KMS-11 (cell line): ENCODE measurements around the gene BTG4.
A peak's percentile ranks its signal among the peaks of the same experiment; 100 is the strongest.

ENCODE experiments used
- H2AFZ ChIP-seq: fragments of 200-600 bp; sonication (generic); 2 replicates; pipeline ENCODE4 v1.6.1; 2016; ENCODE audit warnings: antibody characterized with exemption, mixed run types, low read depth
- H3K27ac ChIP-seq: fragments of 200-600 bp; sonication (generic); 2 replicates; pipeline ENCODE4 v1.6.1; 2016; ENCODE audit warnings: mild to moderate bottlenecking, mixed run types
- H3K27me3 ChIP-seq: fragments of 200-600 bp; sonication (generic); 2 replicates; pipeline ENCODE4 v1.6.1; 2017; ENCODE audit warnings: mild to moderate bottlenecking, low read depth, mixed run types, moderate library complexity; ENCODE audit not compliant: insufficient read depth
- H3K36me3 ChIP-seq: fragments of 200-600 bp; sonication (generic); 2 replicates; pipeline ENCODE4 v1.6.1; 2017; ENCODE audit warnings: mild to moderate bottlenecking, mixed run types; ENCODE audit not compliant: insufficient read depth
- H3K4me1 ChIP-seq: fragments of 200-600 bp; sonication (generic); 2 replicates; pipeline ENCODE4 v1.6.1; 2016; ENCODE audit warnings: mild to moderate bottlenecking, low read depth, mixed run types; ENCODE audit not compliant: poor library complexity, severe bottlenecking
- H3K4me2 ChIP-seq: fragments of 200-600 bp; sonication (generic); 2 replicates; pipeline ENCODE4 v1.7.0; 2016; ENCODE audit warnings: mild to moderate bottlenecking, mixed run types
- H3K4me3 ChIP-seq: fragments of 200-600 bp; sonication (generic); IDR thresholded peaks from 2 replicates; pipeline ENCODE4 v1.6.1; 2017; ENCODE audit warnings: low read depth, low read length, mixed read lengths; ENCODE audit not compliant: insufficient read depth
- H3K79me2 ChIP-seq: fragments of 200-600 bp; sonication (generic); 2 replicates; pipeline ENCODE4 v1.6.1; 2016; ENCODE audit warnings: low read depth, mixed run types; ENCODE audit not compliant: insufficient read depth
- H3K9ac ChIP-seq: fragments of 200-600 bp; sonication (generic); 2 replicates; pipeline ENCODE4 v1.6.1; 2016; ENCODE audit warnings: mild to moderate bottlenecking, mixed run types
- H4K20me1 ChIP-seq: fragments of 200-600 bp; sonication (generic); 2 replicates; pipeline ENCODE4 v1.6.1; 2016; ENCODE audit warnings: mild to moderate bottlenecking, mixed run types; ENCODE audit not compliant: insufficient read depth
- CTCF ChIP-seq: fragments of 200-600 bp; sonication (generic); conservative IDR thresholded peaks from 2 replicates; pipeline ENCODE4 v1.6.1; 2017; ENCODE audit warnings: low read depth, mild to moderate bottlenecking, antibody characterized with exemption, low read length, moderate library complexity, mixed read lengths

The BTG4 gene

GRCh38 chr11:111513240-111513605, 1.0 kb upstream of the BTG4 start:
- peak overlapping the region; percentile 51; the same call in 1 of the 2 replicates for H3K9ac ChIP-seq
- no peak for TF ChIP-seq CTCF
- no peaks in the 10 kb centered on the region for H4K20me1 ChIP-seq
- H3K4me3 ChIP-seq = no peak overlapping the region
- no peak overlapping the region for H3K27ac ChIP-seq
- peak overlapping the region; percentile 21; the same call in 1 of the 2 replicates for H3K4me2 ChIP-seq
- H3K27me3 ChIP-seq = no peaks in the 10 kb centered on the region
- no peaks in the 10 kb centered on the region for H3K36me3 ChIP-seq
- H2AFZ ChIP-seq = peak overlapping the region; percentile 22; the same call in 1 of the 2 replicates
- no peaks in the 10 kb centered on the region for H3K79me2 ChIP-seq
- H3K4me1 ChIP-seq = no peaks in the 10 kb centered on the region

- no peaks in the 10 kb centered on the region for H3K4me1 ChIP-seq
- H3K4me3 ChIP-seq = no peak overlapping the region
- H3K27me3 ChIP-seq = no peaks in the 10 kb centered on the region
- no peak overlapping the region for H3K4me2 ChIP-seq
- TF ChIP-seq CTCF = no peak
- no peak overlapping the region for H2AFZ ChIP-seq
- H4K20me1 ChIP-seq = no peaks in the 10 kb centered on the region
- H3K27ac ChIP-seq = no peak overlapping the region
- H3K36me3 ChIP-seq = no peaks in the 10 kb centered on the region
- H3K79me2 ChIP-seq = no peaks in the 10 kb centered on the region
- H3K9ac ChIP-seq = no peak overlapping the region
Observed at GRCh38 chr11:111510311-111510710, 1.9 kb downstream of the BTG4 start.

- no peak overlapping the region for H3K27ac ChIP-seq
- H3K9ac ChIP-seq = no peak overlapping the region
Observed at GRCh38 chr11:111502611-111503010, 9.6 kb downstream of the BTG4 start.

GRCh38 chr11:111500481-111500880, 11.7 kb downstream of the BTG4 start:
- Histone ChIP-seq H3K4me1 (no peaks in the 10 kb centered on the region), H3K79me2 (no peaks in the 10 kb centered on the region), H3K27me3 (no peaks in the 10 kb centered on the region), H3K27ac (no peak overlapping the region), H3K4me2 (no peak overlapping the region), H2AFZ (no peak overlapping the region), H3K36me3 (no peaks in the 10 kb centered on the region), H3K4me3 (no peak overlapping the region), H3K9ac (no peak overlapping the region), H4K20me1 (no peaks in the 10 kb centered on the region)
- no peak for TF ChIP-seq CTCF

More at GRCh38 chr11:111502611-111503010, 9.6 kb downstream of the BTG4 start:
- Histone ChIP-seq H3K36me3 (no peaks in the 10 kb centered on the region), H3K4me3 (no peak overlapping the region), H2AFZ (no peak overlapping the region), H3K79me2 (no peaks in the 10 kb centered on the region), H3K4me2 (no peak overlapping the region), H3K27me3 (no peaks in the 10 kb centered on the region), H4K20me1 (no peaks in the 10 kb centered on the region), H3K4me1 (no peaks in the 10 kb centered on the region)
- no peak for TF ChIP-seq CTCF

- Histone ChIP-seq H3K4me2 (no peak overlapping the region), H3K79me2 (no peaks in the 10 kb centered on the region), H2AFZ (no peak overlapping the region), H3K4me3 (no peak overlapping the region), H3K4me1 (no peaks in the 10 kb centered on the region), H4K20me1 (no peaks in the 10 kb centered on the region), H3K36me3 (no peaks in the 10 kb centered on the region), H3K27me3 (no peaks in the 10 kb centered on the region), H3K27ac (no peak overlapping the region), H3K9ac (no peak overlapping the region)
- TF ChIP-seq CTCF = no peak
Observed at GRCh38 chr11:111499483-111499882, 12.7 kb downstream of the BTG4 start.
